ENCODE results near the gene KLC1.

Gene KLC1

DNA sequence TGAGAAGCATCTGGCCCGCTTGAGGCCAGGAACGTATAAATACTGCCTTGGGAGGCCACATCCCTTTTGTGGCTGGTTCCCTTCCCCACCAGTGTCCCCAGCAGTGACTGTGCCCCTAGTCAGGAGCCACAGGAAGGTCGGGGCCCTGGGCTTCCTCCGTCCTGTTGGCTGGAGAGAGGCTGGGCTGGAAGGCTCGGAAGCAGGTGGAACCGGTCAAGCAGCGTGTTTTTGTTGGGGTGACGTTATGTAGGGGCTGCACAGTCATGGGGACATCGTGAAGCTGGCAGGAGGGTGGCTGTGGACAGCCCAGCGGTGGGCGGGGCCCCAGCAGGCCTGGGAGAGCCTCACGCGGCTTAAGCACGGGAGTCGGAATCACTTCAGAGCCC lies 76.1 kb downstream of the KLC1 start:
- in situ Hi-C loops (cut with MboI; ENCODE audit: low sequenced_read_pairs, unreplicated experiment): no loop called here
- DNase-seq (ENCODE audit: low spot score): no peak
- TF ChIP-seq CTCF (IDR thresholded peaks at IDR 0.05; ENCODE audit: borderline replicate concordance, control extremely low read depth, extremely low read depth, insufficient read depth, missing control alignments): no peak

GRCh38 chr14:103705504-103706284 lies 76.7 kb downstream of the KLC1 start:
- in situ Hi-C loops (cut with MboI; ENCODE audit: low sequenced_read_pairs, unreplicated experiment): no loop called here
- no peak for DNase-seq (ENCODE audit: low spot score)
- no peak for TF ChIP-seq CTCF (IDR thresholded peaks at IDR 0.05; ENCODE audit: borderline replicate concordance, control extremely low read depth, extremely low read depth, insufficient read depth, missing control alignments)

DNA sequence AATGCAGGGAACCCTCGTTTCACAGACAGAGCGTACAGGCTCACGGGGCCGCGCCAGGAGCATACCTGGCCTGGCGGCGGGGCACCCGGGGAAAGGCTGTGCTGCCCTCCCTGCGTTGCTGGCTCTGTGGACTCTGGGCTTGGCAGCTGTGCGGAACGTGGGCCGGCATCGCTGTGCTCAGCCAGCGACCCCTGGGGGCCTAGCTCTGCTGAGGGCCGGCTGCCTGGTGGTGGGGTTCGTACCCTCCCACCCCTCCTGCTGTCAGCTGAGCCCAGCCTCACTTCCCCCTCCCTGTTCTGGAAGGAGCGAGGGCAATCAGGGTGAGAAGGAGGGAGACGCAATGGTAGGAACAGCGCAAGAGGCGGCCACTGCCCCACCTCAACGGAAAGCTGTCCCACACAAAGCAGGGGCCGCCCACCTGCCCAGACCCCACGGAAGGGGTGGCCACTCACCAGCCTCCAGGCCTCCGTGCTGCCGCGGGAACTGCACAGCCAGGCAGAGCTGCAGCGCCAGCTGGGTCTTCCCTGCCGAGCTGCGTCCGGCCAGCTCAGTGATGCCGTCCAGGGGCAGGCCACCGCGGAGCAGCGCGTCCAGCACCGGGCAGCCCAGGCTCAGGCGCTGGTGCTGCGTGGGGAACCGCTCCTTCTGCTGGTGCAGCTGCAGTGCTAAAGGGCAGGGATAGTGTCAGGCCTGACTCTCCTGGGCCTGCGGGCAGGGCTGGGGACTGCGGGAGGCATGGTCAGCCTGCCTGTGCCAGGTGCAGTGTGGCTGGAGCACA lies 77.7 kb downstream of the KLC1 start:
- no peak for TF ChIP-seq CTCF (IDR thresholded peaks at IDR 0.05; ENCODE audit: borderline replicate concordance, control extremely low read depth, extremely low read depth, insufficient read depth, missing control alignments)
- in situ Hi-C loops (cut with MboI; ENCODE audit: low sequenced_read_pairs, unreplicated experiment): no loop called here
- no peak for DNase-seq (ENCODE audit: low spot score)

GRCh38 chr14:103707329-103708263 lies 78.6 kb downstream of the KLC1 start:
- in situ Hi-C loops (cut with MboI; ENCODE audit: low sequenced_read_pairs, unreplicated experiment): no loop called here
- TF ChIP-seq CTCF (IDR thresholded peaks at IDR 0.05; ENCODE audit: borderline replicate concordance, control extremely low read depth, extremely low read depth, insufficient read depth, missing control alignments): no peak
- DNase-seq (ENCODE audit: low spot score): no peak

GRCh38 chr14:103708750-103709187 lies 79.8 kb downstream of the KLC1 start:
- no peak for TF ChIP-seq CTCF (IDR thresholded peaks at IDR 0.05; ENCODE audit: borderline replicate concordance, control extremely low read depth, extremely low read depth, insufficient read depth, missing control alignments)
- in situ Hi-C loops (cut with MboI; ENCODE audit: low sequenced_read_pairs, unreplicated experiment): no loop called here
- DNase-seq (ENCODE audit: low spot score): no peak

DNA sequence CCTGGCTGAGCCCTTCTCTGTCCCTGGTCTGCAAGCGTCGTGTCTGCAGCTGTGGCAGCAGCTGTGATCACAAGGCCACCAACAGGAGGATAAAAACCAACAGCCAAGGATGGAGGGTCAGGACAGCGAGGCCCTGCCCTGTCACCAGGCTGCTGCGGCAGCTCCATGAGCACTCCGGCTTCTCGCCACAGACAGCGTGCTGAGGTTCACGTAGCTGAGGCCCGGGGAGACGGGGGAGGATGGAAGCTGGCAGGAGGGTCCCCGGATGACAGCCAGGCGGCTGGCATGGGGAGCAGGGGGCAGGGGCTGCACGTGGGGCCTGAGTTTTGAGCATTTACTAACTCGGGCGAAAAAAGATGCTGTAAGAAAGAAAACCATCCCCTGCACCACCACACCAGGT lies 80.8 kb downstream of the KLC1 start:
- no peak for TF ChIP-seq CTCF (IDR thresholded peaks at IDR 0.05; ENCODE audit: borderline replicate concordance, control extremely low read depth, extremely low read depth, insufficient read depth, missing control alignments)
- in situ Hi-C loops (cut with MboI; ENCODE audit: low sequenced_read_pairs, unreplicated experiment): no loop called here
- no peak for DNase-seq (ENCODE audit: low spot score)
